SW 1271 (cell line): ENCODE measurements around the gene CHRM5.

Source experiments
- DNase-seq, 2 experiments: peaks; one replicate each; lab custom pipeline; 2025; lab: John Stamatoyannopoulos, UW

Gene CHRM5, protein sequence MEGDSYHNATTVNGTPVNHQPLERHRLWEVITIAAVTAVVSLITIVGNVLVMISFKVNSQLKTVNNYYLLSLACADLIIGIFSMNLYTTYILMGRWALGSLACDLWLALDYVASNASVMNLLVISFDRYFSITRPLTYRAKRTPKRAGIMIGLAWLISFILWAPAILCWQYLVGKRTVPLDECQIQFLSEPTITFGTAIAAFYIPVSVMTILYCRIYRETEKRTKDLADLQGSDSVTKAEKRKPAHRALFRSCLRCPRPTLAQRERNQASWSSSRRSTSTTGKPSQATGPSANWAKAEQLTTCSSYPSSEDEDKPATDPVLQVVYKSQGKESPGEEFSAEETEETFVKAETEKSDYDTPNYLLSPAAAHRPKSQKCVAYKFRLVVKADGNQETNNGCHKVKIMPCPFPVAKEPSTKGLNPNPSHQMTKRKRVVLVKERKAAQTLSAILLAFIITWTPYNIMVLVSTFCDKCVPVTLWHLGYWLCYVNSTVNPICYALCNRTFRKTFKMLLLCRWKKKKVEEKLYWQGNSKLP

GRCh38 chr15:33968224-33968623 lies at the start of gene CHRM5:
Gene CHRM5, plus strand, starts transcription at chr15:33968497. Its CDS starts 94,221 bp downstream, at chr15:34062718.
- no peak for DNase-seq

GRCh38 chr15:33923446-33923845 lies 44.9 kb upstream of the CHRM5 start:
- no peak for DNase-seq

GRCh38 chr15:33926260-33926659 lies 42.0 kb upstream of the CHRM5 start:
- DNase-seq, result no peak

- DNase-seq, result no peak
Observed at GRCh38 chr15:33932734-33933133, 35.6 kb upstream of the CHRM5 start.

DNA sequence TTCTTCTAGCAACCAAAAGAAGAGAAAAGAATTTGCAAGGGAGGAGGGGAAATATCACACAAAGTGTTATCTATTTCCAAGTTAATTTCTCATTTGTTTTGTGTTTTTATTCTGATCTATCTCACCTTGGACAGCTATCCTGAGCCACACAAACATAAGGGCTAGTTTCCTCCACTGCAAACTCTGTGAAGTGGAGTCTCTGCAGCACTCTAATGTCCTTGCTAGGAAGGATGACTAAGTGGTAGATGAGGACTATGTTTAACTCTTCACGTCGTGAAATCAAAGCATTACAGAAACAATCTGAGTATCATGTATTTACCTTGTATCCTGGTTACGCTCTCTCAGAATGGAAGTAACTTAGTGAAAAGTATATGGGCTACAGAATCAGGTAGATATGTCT lies 33.9 kb upstream of the CHRM5 start:
- no peak for DNase-seq

- no peak for DNase-seq
Observed at GRCh38 chr15:33934921-33935320, 33.4 kb upstream of the CHRM5 start.

DNA sequence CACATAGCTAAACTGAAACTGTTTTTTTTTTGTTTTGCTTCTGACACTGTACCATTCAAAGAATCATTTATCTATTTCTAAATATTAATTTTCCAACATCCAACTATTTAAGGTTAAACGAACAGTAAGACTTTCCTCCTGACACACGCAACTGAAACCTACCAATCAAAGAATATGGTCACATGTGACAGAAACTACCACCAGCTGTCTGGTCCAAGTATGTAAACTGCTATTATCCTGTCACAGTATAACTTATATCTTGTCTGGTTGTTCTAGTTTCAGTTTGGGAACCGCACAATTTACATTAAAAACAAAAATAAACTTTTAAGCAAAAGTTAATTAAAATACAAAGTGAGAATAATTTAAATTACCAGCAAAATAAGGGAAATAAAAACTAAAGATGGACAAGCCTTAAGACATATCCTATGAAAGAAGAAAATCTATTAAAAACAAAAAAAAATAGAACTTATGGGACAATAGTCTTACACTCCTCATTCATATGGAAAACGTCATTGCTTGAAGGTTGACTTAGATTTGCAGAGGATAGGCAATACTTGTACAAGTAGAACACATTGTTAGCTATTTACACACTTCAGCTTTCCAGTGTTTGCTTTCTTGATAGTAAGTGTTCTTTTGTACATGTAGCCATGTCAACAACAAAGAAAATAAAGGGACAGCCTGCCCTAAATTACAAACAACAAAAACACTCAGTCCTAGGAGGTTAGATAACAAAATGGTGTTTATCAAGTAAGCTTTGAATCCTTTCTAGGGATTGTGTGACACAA lies 26.8 kb upstream of the CHRM5 start:
- DNase-seq, result no peak

DNA sequence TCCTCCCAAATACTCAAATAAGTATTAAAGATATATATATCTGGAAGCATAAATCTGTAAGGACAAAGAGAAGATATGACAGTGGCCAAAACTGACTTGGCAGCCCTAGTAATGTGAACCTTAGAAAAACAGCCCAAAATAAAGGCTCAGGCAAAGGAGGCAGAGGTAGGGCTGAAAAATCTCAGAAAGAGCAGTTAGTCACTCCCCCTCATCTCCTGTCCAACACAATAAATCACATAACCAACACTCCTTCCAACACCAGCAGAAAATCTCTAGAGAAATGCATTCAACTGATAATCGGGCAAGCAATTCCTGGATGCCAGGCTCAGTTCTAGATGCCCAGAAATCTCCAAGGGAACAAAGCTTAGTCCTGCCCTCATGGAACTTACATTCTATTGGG lies 22.1 kb upstream of the CHRM5 start:
- DNase-seq, result no peak

DNA sequence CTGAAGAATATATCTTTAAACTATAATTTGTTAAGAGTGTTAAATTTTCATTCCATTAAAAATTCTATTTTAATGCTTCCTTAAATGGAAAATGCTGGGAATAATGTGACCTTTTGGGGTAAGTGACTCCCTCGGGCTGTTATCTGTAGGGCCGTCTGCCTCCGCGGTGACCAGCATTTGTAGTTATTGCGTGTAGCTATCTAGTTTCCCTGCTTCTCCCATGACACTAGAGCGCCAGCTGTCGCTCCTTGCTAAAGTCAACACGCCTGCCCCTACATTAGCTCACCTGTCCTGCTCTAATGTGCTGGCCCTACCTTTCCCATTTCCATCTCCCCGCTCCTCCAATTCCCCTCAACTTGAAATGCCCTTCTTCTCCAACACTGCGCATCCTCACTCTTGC lies 12.4 kb upstream of the CHRM5 start:
- DNase-seq, result no peak

DNA sequence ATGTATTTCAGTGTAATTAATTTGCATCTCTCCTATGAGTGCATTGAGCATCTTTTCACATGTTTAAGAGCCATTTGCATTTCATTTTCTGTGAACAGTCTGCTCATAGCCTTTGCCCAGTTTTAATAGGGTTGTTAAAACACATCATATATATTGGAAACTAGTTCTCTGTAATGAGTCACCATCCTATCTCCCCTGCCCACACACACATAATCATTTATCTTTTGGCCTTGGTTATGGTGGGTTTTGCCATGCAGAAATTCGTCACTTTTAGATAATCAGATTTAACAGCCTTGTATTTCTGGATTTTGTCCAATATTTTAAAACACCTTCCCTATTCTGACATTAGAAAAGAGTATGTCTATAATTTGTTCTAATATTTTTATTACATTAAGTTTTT lies 11.9 kb upstream of the CHRM5 start:
- no peak for DNase-seq

DNA sequence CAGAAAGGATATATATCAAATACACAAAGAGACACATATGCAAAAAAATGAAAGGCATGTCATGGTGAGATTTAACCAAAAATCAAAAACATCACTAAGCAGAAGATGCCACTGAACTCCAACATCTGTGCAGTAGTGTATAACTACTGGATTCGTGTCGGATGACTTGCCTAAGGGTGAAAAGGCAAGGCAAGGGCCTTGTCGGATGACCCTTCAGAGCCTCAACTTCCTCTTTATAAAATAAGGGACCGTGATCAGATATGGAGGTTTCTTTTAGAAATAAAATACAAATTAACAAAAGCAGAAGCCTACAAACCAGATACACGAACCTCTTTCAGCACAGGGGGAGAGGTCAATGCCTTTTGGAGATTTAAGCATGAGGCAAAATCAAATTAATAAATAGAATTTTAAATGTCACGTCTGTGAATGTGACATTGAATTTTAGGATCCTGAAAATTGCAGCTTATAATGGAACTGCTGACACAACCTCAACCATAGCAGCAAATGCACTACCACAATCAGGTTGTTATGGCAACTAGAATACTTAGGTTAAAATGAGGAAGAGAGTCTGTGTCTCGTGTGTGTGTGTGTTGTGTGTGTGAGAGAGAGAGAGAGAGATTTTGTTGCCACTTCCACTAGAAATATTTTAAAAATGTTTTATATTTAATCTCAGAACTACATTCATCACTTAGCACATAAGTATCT lies 8.3 kb upstream of the CHRM5 start:
- no peak for DNase-seq

DNA sequence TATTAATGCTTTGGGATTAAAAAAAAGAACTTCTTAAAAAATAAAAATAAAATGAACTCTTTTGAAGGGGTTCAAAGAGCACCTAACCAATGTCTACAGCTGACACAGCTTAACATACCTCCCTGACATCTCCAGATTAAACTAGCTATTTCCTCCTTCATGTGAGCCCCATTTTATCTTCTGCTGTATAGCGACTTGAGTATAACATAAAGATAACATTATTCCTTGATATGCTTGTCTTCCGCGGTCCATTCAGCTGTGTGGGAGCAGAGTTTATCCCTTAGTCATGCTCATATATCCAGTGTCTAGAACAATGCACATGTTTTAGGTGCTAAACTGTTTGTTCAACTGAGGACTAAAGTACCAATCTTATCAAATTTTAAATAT lies 7.8 kb upstream of the CHRM5 start:
- no peak for DNase-seq

GRCh38 chr15:33963831-33964664 lies 4.2 kb upstream of the CHRM5 start:
- DNase-seq, result peak in 1 of 2 experiments; percentile 11

GRCh38 chr15:33964665-33965040 lies 3.6 kb upstream of the CHRM5 start:
- DNase-seq, result no peak

GRCh38 chr15:33968821-33969220 lies 524 bp downstream of the CHRM5 start:
- DNase-seq, result no peak

DNA sequence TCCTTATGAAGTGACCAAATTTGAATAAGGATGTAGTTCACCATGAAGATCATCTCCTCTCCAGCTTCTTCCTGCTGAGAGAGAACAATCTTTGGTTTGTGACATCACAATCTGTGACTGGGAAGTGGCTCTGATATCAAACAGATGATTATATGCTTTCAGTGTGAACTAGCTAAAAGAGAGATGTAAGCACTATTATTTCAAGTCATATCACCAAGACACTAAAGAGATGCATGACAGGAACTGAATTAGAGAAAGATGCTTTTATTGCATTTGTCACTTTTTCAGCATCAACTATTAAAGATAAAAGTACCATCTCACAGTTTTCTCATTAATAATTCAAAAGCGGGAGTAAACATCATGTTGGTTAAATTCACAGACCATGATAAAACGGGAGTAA lies 3.5 kb downstream of the CHRM5 start:
- DNase-seq, result no peak

DNA sequence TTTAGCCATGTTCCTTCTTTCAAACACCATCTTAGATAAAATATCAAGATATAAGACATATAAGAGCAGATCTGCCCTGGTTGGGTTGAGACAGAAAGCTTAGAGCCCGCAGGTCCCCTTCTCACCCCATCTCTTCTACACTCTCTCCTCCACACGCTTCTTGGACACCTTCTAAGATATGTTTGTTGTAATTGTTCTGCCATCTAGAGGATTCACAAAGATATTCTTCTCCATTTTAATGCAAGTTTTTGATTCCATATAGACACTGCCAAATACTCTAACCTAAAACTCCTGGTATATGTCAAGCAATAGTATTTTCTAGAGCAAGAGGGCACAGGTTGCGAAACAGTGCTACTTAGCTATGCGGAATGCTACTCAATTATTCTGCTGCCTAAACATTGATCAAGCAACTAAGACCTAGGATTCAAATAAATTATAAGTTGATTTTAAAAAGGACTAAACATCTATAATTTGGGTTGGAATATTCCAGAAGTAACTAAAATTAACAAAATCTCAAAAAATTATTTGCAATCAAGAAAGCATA lies 6.8 kb downstream of the CHRM5 start:
- DNase-seq, result peak in 1 of 2 experiments; percentile 14

DNA sequence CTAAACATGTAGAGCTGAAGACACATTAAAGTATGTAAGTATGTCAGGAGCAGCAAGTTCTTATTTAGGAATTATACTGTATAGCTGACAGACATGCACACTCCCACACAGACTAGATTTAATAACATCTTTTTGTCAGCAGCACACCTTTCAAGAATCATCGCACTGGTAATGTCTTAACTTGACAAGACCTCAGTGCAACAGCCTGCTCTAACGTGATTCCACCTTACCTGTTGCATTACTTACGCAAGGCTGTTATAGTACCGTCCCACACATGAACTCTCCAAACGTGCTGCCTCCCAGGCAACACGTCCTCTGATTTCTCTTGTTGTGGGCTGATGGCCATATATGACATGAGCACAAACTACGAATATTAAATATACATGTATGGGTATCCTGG lies 11.9 kb downstream of the CHRM5 start:
- DNase-seq, result no peak

DNA sequence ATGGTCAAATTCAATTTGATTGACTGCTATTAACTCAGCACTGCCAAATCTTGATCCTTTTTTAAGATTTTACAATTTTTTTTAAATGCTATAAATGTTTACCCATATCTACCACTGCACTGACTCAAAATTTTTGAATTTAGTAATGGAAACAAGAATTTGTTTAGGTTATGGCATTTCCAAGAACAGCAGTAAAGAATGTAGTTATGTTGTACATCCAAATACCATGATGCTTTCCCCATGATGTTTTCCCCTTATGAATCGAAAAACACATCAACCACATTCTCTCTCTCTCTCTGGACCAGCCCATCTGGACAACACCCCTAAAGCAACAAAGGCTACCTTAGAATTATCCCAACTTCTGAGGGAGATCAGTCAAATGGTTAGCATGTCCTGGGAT lies 14.2 kb downstream of the CHRM5 start:
- DNase-seq, result no peak

DNA sequence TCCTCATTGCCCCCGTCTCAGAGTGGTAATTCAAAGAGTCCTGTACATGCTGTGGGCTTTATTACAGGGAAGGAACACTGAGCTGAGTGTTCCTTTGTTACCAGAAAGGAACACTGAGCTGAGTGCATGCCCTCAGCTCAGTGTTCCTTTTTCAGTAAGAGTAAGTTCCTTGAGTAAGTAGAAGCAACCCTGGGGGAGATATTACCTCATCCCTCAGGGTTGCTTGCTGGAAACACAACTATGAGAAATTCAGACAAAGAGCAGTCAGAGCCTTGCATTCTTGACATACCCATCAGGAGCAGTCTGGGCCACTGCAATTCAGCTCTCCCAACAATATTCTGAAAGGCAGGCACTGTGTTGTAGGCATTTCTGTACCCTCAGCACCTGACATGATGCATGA lies 17.0 kb downstream of the CHRM5 start:
- DNase-seq, result no peak

- no peak for DNase-seq
Observed at GRCh38 chr15:33985751-33986150, 17.5 kb downstream of the CHRM5 start.
